ENCODE results near the gene RBPMS2.

RBPMS2 gene

DNA sequence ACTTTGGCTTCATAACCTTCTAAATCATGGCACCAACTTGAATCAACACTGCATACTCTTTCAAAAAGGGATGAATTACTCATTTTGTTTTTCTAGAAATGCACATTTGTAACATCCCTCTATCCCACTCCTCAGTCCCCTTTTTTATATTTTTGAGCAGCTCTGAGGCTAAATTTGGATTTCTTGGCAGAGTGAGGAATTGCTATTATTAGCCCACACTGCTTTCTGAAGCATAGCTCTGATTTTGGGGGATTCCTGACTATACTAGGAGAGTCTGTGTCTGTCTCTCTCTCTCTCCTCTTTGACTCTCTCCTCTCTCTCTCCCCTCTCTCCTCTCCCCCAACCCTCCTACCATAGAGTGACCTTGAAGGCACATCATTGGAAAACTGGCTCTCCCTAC, 76.6 kb downstream of the RBPMS2 start:
- ChIA-PET CTCF (interaction anchor here (1.4 kb wide), 1 partner anchor 12 kb away, joined by 7 read pairs; no protein-coding TSS in a partner anchor), POLR2A (no interaction called here)
- H3K4me1 ChIP-seq (ENCODE audit: control insufficient read depth, insufficient read depth, low read length) = peaks cover 21% of the 10 kb centered on the region
- TF ChIP-seq ZNF548 (tag by site-specific recombination; IDR thresholded peaks at IDR 0.05) (no peak), ZNF585B (tag by site-specific recombination; IDR thresholded peaks at IDR 0.05) (no peak), ZNF223 (tag by site-specific recombination; IDR thresholded peaks at IDR 0.05) (no peak)
- TF ChIP-seq, protein P1, sequence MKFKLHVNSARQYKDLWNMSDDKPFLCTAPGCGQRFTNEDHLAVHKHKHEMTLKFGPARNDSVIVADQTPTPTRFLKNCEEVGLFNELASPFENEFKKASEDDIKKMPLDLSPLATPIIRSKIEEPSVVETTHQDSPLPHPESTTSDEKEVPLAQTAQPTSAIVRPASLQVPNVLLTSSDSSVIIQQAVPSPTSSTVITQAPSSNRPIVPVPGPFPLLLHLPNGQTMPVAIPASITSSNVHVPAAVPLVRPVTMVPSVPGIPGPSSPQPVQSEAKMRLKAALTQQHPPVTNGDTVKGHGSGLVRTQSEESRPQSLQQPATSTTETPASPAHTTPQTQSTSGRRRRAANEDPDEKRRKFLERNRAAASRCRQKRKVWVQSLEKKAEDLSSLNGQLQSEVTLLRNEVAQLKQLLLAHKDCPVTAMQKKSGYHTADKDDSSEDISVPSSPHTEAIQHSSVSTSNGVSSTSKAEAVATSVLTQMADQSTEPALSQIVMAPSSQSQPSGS (tag by site-specific recombination; IDR thresholded peaks at IDR 0.05; ENCODE audit: low read depth) = no peak
- H3K4me3 ChIP-seq (ENCODE audit: low read depth, low read length) = no peak overlapping the region
- H3K36me3 ChIP-seq (ENCODE audit: control insufficient read depth in 2 of 2, insufficient read depth in 1 of 2, low read length in 2 of 2) = peaks cover 0 to 23% of the 10 kb centered on the region in 2 experiments; a peak in 2 of 3 replicates
- no peaks in the 10 kb centered on the region for H3K9me3 ChIP-seq (ENCODE audit: control insufficient read depth, insufficient read depth, low read depth, low read length)
- peak overlapping the region; percentile 48 for H3K27ac ChIP-seq (ENCODE audit: extremely low read depth, low read depth, low read length)

DNA sequence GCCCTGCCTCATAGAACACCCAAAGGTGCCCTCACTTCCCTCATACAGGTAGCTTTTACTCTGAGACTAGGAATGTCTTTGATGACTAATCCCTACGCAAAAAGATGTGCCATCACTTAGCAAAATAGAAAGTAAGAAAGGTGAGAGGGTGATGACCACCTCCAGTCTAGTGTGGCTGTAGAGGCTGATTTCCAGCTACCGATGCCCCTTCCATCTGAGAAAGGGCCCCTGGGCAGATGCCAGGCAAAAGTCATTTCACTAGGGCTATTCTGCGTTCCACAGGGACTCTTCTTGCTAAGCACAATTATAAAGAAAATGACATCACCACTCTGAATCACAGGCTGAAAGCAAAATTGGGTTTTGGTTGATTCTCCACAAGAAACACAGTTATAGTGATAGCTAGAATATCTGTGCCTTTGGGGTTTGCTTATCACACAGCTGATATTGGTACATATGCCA, 77.4 kb downstream of the RBPMS2 start:
- H3K36me3 ChIP-seq (ENCODE audit: control insufficient read depth in 2 of 2, insufficient read depth in 1 of 2, low read length in 2 of 2) = peaks cover 0 to 31% of the 10 kb centered on the region in 2 experiments; a peak in 2 of 3 replicates
- CTCF ChIA-PET = interaction anchor here (0.6 to 1.4 kb wide), 4 partner anchors 11 to 33 kb away, joined by 3 to 7 read pairs (median 6); no protein-coding TSS in a partner anchor
- peak; percentile 42; the same call in 1 of the 2 replicates for TF ChIP-seq GFI1B (tag by site-specific recombination; IDR thresholded peaks at IDR 0.05)
- TF ChIP-seq, protein P1 (tag by site-specific recombination; IDR thresholded peaks at IDR 0.05; ENCODE audit: low read depth) = peak; percentile 85
- no peak for TF ChIP-seq ZNF223 (tag by site-specific recombination; IDR thresholded peaks at IDR 0.05)
- TF ChIP-seq ZEB2 (tag by site-specific recombination; IDR thresholded peaks at IDR 0.05) = peak; percentile 48; the same call in 1 of the 2 replicates
- TF ChIP-seq ZNF302 (tag by site-specific recombination; IDR thresholded peaks at IDR 0.05; ENCODE audit: low read depth) = no peak
- no peak for TF ChIP-seq ZNF664 (tag by site-specific recombination; IDR thresholded peaks at IDR 0.05)
- TF ChIP-seq ZBTB48 (tag by site-specific recombination; IDR thresholded peaks at IDR 0.05) = peak; percentile 39; the same call in 1 of the 2 replicates
- no peak for TF ChIP-seq SP3 (tag by site-specific recombination; IDR thresholded peaks at IDR 0.05)
- 0 out of 2 replicates have a peak, but pooled peaks have one; percentile 7 for TF ChIP-seq IKZF3 (tag by site-specific recombination; IDR thresholded peaks at IDR 0.05)
- TF ChIP-seq, protein P2, sequence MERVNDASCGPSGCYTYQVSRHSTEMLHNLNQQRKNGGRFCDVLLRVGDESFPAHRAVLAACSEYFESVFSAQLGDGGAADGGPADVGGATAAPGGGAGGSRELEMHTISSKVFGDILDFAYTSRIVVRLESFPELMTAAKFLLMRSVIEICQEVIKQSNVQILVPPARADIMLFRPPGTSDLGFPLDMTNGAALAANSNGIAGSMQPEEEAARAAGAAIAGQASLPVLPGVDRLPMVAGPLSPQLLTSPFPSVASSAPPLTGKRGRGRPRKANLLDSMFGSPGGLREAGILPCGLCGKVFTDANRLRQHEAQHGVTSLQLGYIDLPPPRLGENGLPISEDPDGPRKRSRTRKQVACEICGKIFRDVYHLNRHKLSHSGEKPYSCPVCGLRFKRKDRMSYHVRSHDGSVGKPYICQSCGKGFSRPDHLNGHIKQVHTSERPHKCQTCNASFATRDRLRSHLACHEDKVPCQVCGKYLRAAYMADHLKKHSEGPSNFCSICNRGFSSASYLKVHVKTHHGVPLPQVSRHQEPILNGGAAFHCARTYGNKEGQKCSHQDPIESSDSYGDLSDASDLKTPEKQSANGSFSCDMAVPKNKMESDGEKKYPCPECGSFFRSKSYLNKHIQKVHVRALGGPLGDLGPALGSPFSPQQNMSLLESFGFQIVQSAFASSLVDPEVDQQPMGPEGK (tag by site-specific recombination; IDR thresholded peaks at IDR 0.05) = no peak
- TF ChIP-seq ZNF654 (tag by site-specific recombination; IDR thresholded peaks at IDR 0.05; ENCODE audit: low read depth) = no peak
- TF ChIP-seq ZNF311 (tag by site-specific recombination; IDR thresholded peaks at IDR 0.05; ENCODE audit: borderline replicate concordance) = no peak
- peak; percentile 81; the same call in 1 of the 2 replicates for TF ChIP-seq ZNF660 (tag by site-specific recombination; IDR thresholded peaks at IDR 0.05)
- peak; percentile 17; the same call in 1 of the 2 replicates for TF ChIP-seq HIC1 (tag by site-specific recombination; IDR thresholded peaks at IDR 0.05)
- peak; percentile 49; the same call in 1 of the 2 replicates for TF ChIP-seq ZNF366 (tag by site-specific recombination; conservative IDR thresholded peaks at IDR 0.05)
- TF ChIP-seq ZNF394 (tag by site-specific recombination; IDR thresholded peaks at IDR 0.05; ENCODE audit: borderline replicate concordance) = peak; percentile 7; the same call in 1 of the 2 replicates
- 0 out of 2 replicates have a peak, but pooled peaks have one; percentile 10 for TF ChIP-seq ZNF335 (tag by site-specific recombination; conservative IDR thresholded peaks at IDR 0.05)
- peak; percentile 69; the same call in 1 of the 2 replicates for TF ChIP-seq ZBTB21 (tag by site-specific recombination; IDR thresholded peaks at IDR 0.05)
- TF ChIP-seq ZBTB10 (tag by site-specific recombination; IDR thresholded peaks at IDR 0.05) = no peak
- TF ChIP-seq PRDM1 (tag by site-specific recombination; IDR thresholded peaks at IDR 0.05) = peak; percentile 78

More for the DNA sequence above, 77.4 kb downstream of the RBPMS2 start:
- POLR2A ChIA-PET = no interaction called here
- H3K27ac ChIP-seq (ENCODE audit: extremely low read depth, low read depth, low read length) = no peak overlapping the region
- no peak overlapping the region for H3K4me3 ChIP-seq (ENCODE audit: low read depth, low read length)
- peaks cover 18% of the 10 kb centered on the region for H3K4me1 ChIP-seq (ENCODE audit: control insufficient read depth, insufficient read depth, low read length)
- no peaks in the 10 kb centered on the region for H3K9me3 ChIP-seq (ENCODE audit: control insufficient read depth, insufficient read depth, low read depth, low read length)
